ENCODE data around the gene MTIF2. TPM values are rescaled to one million over a fixed set of nuclear protein-coding genes. Genes with fewer than 3 reads are reported as not detected.

Gene MTIF2
- total and polyA plus RNA-seq, 9 of the 15 experiments (the other 6 are each of a cell fraction or from before 2014, with no cell fraction given): 58.7 to 143 (median 105) TPM

DNA sequence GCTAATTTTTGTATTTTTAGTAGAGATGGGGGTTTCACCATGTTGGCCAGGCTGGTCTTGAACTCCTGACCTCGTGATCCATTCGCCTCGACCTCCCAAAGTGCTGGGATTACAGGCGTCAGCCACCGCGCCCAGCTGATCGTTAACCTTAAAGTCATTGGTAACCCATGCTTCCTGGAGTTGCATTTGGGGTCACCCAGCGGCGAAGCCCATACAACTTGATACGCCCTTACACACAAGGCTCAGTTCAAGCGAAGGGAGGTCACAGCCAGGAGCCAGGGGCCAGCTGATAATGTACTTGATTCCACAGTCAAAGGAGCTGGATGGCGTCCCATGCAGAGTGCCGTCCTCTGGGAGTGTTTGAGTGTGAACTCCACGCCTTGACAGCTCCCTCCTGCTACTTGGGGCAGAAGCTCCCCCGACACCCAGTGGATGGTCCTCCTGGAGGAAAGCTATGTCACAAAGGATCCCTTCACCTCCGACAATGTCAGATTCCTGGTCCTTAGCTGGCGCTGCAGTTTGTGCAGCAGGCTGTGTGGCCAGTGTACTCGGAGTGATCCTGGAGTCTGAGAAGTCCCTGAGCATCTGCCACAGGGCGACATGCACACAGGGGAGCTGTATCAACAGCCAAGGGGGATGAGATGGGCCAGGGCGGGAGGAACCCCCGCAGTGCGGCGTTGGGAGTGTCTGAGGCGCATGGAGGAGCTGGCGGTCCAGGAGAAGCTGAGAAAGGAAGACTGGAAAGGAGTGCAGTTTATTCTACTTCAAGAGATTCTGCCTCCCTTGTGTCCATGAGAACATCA, 44.9 kb downstream of the MTIF2 start (continued):
- TF ChIP-seq GTF2E2 (tag; IDR thresholded peaks at IDR 0.05): no peak
- TF ChIP-seq RBBP5 (IDR thresholded peaks at IDR 0.05; ENCODE audit: borderline replicate concordance, insufficient read depth, low read length, poor library complexity, severe bottlenecking): no peak
- TF ChIP-seq ELF4 (CRISPR knock-in tag; IDR thresholded peaks at IDR 0.05): no peak
- TF ChIP-seq U2AF1 (optimal IDR thresholded peaks at IDR 0.05; ENCODE audit: low read depth, low read length): no peak
- TF ChIP-seq SPI1 (IDR thresholded peaks at IDR 0.05; ENCODE audit: borderline replicate concordance, low read depth, low read length): no peak
- TF ChIP-seq, protein P1, sequence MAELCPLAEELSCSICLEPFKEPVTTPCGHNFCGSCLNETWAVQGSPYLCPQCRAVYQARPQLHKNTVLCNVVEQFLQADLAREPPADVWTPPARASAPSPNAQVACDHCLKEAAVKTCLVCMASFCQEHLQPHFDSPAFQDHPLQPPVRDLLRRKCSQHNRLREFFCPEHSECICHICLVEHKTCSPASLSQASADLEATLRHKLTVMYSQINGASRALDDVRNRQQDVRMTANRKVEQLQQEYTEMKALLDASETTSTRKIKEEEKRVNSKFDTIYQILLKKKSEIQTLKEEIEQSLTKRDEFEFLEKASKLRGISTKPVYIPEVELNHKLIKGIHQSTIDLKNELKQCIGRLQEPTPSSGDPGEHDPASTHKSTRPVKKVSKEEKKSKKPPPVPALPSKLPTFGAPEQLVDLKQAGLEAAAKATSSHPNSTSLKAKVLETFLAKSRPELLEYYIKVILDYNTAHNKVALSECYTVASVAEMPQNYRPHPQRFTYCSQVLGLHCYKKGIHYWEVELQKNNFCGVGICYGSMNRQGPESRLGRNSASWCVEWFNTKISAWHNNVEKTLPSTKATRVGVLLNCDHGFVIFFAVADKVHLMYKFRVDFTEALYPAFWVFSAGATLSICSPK (IDR thresholded peaks at IDR 0.05; ENCODE audit: borderline replicate concordance): no peak
- TF ChIP-seq ZNF197 (CRISPR knock-in tag; IDR thresholded peaks at IDR 0.05; ENCODE audit: low read depth): no peak
- TF ChIP-seq, protein P2, sequence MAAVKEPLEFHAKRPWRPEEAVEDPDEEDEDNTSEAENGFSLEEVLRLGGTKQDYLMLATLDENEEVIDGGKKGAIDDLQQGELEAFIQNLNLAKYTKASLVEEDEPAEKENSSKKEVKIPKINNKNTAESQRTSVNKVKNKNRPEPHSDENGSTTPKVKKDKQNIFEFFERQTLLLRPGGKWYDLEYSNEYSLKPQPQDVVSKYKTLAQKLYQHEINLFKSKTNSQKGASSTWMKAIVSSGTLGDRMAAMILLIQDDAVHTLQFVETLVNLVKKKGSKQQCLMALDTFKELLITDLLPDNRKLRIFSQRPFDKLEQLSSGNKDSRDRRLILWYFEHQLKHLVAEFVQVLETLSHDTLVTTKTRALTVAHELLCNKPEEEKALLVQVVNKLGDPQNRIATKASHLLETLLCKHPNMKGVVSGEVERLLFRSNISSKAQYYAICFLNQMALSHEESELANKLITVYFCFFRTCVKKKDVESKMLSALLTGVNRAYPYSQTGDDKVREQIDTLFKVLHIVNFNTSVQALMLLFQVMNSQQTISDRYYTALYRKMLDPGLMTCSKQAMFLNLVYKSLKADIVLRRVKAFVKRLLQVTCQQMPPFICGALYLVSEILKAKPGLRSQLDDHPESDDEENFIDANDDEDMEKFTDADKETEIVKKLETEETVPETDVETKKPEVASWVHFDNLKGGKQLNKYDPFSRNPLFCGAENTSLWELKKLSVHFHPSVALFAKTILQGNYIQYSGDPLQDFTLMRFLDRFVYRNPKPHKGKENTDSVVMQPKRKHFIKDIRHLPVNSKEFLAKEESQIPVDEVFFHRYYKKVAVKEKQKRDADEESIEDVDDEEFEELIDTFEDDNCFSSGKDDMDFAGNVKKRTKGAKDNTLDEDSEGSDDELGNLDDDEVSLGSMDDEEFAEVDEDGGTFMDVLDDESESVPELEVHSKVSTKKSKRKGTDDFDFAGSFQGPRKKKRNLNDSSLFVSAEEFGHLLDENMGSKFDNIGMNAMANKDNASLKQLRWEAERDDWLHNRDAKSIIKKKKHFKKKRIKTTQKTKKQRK (IDR thresholded peaks at IDR 0.05; ENCODE audit: borderline replicate concordance, low read depth, low read length): no peak
- TF ChIP-seq, protein P3, sequence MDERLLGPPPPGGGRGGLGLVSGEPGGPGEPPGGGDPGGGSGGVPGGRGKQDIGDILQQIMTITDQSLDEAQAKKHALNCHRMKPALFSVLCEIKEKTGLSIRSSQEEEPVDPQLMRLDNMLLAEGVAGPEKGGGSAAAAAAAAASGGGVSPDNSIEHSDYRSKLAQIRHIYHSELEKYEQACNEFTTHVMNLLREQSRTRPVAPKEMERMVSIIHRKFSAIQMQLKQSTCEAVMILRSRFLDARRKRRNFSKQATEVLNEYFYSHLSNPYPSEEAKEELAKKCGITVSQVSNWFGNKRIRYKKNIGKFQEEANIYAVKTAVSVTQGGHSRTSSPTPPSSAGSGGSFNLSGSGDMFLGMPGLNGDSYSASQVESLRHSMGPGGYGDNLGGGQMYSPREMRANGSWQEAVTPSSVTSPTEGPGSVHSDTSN (CRISPR knock-in tag; IDR thresholded peaks at IDR 0.05; ENCODE audit: low read depth): no peak
- TF ChIP-seq, protein P3 (tag; conservative IDR thresholded peaks at IDR 0.05; ENCODE audit: low read depth): no peak
- no peak for TF ChIP-seq SP2 (IDR thresholded peaks at IDR 0.05; ENCODE audit: extremely low read depth, low read depth, low read length, poor library complexity, severe bottlenecking)
- no peak for TF ChIP-seq KHSRP (IDR thresholded peaks at IDR 0.05)
- no peak for TF ChIP-seq LEF1 (IDR thresholded peaks at IDR 0.05)
- TF ChIP-seq, protein P4, sequence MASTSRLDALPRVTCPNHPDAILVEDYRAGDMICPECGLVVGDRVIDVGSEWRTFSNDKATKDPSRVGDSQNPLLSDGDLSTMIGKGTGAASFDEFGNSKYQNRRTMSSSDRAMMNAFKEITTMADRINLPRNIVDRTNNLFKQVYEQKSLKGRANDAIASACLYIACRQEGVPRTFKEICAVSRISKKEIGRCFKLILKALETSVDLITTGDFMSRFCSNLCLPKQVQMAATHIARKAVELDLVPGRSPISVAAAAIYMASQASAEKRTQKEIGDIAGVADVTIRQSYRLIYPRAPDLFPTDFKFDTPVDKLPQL (IDR thresholded peaks at IDR 0.05; ENCODE audit: extremely low read depth, insufficient read length): no peak
